Stomach (tissue), 4 donors: ENCODE measurements around the gene TCL1B.

Source experiments
- CTCF ChIP-seq, 7 experiments: fragments of 450-650 bp in 4 of 7; fragments of 200-600 bp in 3 of 7; sonication (generic) in 3 of 7; IDR thresholded peaks; one replicate each; pipeline ENCODE4 v1.5.1; 2016 to 2019; ENCODE audit warnings: antibody characterized with exemption in 7 of 7, control low read depth in 2 of 7, mild to moderate bottlenecking in 1 of 7
- EP300 ChIP-seq: sonication (generic); formaldehyde crosslinking; IDR thresholded peaks from one replicate; pipeline ENCODE4 v1.6.1; 2017; ENCODE audit warnings: antibody characterized with exemption
- POLR2AphosphoS5 ChIP-seq, 3 donors: sonication (generic); formaldehyde crosslinking; IDR thresholded peaks; one replicate each; pipeline ENCODE4 v1.6.1; 2016; ENCODE audit warnings: antibody characterized with exemption in 3 of 3

DNA sequence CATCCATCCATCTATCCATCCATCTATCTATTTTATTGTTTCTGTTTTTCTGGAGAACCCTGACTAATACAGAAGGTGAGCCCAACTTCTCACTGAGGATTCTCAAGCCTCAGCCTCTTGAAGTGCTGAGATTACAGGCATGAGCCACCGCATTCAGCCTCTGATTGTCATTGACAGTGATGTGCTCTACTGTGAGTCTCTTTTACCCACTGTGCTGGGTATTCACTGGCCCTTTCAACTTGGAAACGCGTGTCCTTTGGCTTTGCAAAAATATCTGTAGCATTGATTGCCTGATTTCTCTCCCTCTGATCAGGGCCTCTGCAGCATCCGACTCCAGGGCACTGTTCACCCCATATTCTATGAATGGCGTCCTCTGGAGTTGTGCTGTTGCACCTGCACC lies 29.6 kb upstream of the TCL1B start:
- TF ChIP-seq EP300 (no peak), CTCF (IDR thresholded peaks at IDR 0.05) (no peak), POLR2AphosphoS5 (IDR thresholded peaks at IDR 0.05) (no peak)
